Activated CD8-positive, alpha-beta memory T cell treated with anti-CD3 and anti-CD28 coated beads for 4 hours (primary cell): ENCODE results near the gene SIKE1.
"Not testable (repeated sequence)": the region's sequence is repeated elsewhere in the genome, so short reads cannot be mapped to it uniquely, and the experiment has no call there.

ENCODE experiments used
- DNase-seq, 2 donors: peaks; one replicate each; pipeline ENCODE4 v3.0.0-alpha.2; 2020; ENCODE audit warnings: low read depth in 2 of 2

Gene SIKE1

DNA sequence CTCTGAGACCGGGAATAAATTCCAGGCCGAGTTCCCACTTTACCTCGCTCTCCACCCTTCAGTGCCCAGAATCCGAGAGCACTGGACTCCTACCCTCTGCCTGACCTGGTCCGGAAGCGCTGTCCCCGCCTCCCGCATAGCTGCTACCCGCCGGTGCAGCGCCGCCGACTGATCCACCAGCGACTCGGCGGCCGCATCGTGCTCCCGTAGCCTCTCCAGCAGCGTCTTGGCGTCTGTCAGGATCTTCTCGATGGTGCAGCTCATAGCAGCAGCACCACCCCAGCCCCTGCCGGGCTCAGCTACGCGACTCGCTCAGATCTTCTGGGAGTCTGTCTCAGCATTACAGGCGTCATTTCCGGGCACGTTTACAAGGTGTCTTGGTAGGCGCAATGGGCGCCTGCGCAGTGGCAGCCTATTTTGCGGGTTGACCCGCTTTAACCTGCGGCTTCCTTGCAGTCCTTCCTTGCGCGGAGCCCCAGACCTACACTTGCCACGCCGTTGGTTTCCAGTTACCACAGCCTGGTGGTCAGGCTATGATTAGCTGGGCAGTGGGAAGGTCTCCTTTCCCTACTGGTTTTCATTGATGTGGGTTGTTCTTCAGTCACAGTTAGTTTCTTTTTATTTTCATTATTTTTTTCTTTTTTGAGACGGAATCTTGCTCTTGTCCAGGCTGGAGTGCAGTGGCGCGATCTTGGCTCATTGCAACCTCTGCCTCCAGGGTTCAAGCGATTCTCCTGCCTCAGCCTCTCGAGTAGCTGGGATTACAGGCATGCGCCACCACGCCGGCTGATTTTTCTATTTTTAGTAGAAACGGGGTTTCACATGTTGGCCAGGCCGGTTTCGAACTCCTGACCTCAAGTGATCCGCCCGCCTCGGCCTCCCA is at the start of gene SIKE1:
SIKE1 (minus strand) TSS at position 342 of the 883 bp plus-strand sequence; CDS start at position 264, 78 bp downstream.
- DNase-seq: peak; percentile 92 to 94

DNA sequence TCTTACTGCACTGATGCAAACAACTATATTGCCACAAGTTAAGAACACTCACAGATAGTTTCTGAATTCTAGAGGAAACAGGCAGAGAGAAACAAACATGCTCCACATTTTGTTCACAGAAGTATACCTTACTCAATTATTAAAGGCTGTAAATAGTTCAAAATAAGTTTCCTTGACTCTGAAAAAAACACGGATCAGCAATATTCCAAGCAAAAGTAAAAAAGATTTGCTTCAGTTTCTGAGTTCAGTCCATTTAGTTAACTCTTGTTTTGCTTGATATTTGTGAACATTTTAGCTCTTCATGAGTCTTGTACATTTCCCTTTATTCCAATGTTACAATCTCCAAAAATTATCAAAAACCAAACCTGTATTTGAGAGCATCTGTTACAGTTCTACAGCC is 49.6 kb upstream of the SIKE1 start:
- DNase-seq: not testable (repeated sequence)

DNA sequence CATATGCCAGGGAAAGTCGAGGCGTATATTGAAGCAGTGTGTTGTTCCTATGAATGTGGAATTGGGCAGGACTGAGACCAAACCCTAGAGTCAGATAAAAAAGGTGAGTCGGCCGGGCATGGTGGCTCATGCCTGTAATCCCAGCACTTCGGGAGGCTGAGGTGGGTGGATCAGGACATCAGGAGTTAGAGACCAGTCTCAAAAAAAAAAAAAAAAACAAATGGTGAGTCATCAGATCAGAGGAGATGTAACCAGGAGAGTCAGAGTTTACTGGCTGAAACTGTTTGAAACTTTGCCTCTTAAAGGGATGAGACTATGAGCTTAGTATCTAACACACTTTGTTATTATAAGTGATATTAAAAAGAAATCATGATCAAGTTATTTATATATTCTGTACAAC is 47.8 kb upstream of the SIKE1 start:
- DNase-seq: no peak

DNA sequence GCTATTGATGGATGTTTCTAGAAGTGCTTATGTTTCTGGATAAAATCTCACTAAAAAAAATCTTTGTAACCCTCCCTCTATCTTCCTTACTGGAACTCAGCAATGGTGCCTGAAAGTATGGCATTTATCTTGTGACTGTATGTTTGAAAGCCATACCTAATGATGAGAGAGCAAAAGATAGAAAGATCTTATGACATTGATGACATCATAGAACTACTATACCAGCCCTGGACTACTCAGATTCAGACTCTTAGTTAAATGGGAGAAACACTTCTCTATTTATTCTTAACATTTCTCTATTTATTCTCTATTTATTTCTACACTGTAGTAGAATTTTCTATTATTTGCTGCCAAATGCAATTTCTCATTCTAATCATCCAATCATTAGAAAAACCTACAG is 41.5 kb upstream of the SIKE1 start:
- DNase-seq: no peak

DNA sequence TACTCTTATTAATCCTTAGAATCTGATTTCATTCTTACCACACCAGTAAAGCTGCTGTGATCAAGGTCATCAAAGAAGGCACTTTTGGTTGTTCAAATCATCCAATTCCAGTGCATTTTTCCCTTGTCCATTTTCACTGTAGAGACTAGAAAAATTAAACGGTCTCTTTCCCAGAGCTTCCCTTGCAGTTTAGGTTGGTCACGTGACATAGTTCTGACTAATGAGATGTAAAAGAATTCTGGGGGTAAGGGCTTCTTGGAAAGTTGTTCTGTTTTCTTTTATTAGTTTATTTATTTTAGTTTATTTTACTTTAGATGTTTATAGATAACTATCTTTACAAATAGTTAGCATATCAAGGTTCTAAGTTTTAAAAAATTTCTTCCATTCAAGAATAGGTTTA is 39.9 kb upstream of the SIKE1 start:
- no peak for DNase-seq

DNA sequence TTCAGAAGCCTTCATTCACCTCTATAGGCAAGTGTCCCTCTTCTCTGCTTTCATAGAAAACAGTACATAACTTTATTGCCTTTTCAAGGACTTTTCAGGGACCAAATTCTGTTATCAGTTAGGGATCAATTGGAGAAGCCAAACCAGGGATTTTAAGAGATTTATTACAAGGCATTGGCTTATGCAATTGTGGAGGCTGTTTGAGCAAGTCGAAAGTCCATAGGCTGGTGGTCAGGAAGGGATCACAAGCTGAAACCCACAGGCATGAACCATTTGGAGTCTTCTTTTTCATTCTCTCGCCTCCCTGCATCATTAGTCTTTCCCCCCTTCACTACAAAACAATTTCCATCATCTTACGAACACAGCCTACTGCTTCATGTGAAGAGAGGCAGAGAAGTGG is 39.4 kb upstream of the SIKE1 start:
- no peak for DNase-seq

DNA sequence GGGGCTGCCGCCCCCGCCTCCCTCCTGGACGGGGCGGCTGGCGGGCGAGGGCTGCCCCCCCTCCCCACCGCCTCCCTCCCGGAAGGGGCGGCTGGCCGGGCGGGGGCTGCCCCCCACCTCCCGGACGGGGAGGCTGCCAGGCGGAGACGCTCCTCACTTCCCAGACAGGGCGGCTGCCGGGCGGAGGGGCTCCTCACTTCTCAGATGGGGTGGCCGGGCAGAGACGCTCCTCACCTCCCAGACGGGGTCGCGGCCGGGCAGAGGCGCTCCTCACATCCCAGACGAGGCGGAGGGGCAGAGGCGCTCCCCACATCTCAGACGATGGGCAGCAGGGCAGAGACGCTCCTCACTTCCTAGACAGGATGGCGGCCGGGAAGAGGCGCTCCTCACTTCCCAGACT is 24.0 kb upstream of the SIKE1 start:
- not testable (repeated sequence) for DNase-seq

DNA sequence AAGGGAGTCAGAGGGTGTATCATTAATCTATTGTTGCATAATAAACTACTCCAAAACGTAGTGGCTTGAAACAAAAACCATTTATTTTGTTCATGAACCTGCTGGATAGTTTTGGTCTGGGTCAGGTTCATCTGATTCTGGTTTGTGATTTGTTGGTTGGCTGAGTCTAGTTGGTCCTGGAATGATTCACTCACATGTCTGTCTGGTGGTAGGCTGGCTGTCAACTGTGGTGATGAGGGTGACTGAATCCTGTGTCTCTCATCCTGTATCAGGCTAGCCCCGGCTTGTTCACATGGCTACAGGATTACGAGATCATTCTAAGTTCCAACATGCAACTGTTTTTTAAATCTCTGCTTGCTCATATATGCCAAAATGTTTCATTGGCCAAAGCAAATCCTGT is 22.5 kb upstream of the SIKE1 start:
- DNase-seq: no peak

DNA sequence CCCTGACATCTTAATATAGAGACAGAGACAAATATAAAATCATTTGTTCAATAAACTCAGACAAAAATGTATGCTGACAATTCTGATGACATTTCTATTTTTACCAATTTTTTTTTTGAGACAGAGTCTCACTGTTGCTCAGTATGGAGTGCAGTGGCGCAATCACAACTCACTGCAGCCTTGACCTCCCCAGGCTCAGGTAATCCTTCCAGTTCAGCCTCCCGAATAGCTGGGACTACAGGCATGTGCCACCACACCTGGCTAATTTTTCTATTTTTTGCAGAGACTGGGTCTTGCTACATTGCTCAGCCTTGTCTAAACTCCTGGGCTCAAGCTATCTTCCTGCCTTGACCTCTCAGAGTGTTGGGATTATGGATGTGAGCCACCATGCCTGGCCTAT is 13.6 kb upstream of the SIKE1 start:
- no peak for DNase-seq

DNA sequence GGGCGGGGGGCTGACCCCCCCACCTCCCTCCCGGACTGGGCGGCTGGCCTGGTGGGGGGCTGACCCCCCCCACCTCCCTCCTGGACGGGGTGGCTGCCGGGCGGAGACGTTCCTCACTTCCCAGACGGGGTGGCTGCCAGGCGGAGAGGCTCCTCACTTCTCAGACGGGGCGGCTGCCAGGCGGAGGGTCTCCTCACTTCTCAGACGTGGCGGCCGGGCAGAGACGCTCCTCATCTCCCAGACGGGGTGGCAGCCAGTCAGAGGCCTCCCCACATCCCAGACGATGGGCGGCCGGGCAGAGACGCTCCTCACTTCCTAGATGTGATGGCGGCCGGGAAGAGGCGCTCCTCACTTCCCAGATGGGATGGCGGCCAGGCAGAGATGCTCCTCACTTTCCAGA is 10.1 kb upstream of the SIKE1 start:
- DNase-seq: not testable (repeated sequence)

DNA sequence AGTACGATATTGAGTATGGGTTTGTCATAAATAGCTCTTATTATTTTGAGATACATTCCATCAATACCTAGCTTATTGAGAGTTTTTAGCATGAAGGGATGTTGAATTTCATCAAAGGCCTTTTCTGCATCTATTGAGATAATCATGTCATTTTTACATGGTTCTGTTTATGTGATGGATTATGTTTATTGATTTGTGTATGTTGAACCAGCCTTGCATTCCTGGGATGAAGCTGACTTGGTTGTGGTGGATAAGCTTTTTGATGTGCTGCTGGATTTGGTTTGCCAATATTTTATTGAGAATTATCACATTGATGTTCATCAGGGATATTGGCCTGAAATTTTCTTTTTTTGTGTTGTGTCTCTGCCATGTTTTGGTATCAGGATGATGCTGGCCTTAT is 6.0 kb upstream of the SIKE1 start:
- DNase-seq: not testable (repeated sequence)

DNA sequence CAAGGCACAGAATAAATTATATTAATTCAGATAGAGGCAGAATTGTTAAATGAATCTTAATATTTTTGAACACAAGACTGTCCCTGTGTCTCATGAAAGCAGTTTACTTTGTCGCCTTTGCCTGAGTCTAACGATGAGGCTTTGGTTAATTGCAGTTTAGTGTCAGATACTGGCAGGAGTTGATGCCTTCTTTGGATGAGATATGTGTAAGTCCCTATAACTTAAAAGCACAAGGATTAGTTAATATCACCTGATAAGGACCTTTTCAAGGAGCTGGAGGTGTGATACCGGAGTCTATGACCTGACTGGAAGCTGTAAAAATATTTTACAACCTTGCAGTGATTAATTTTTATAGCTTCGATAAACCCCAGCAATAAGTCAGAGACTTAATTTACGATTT is 2.0 kb upstream of the SIKE1 start:
- DNase-seq: no peak

DNA sequence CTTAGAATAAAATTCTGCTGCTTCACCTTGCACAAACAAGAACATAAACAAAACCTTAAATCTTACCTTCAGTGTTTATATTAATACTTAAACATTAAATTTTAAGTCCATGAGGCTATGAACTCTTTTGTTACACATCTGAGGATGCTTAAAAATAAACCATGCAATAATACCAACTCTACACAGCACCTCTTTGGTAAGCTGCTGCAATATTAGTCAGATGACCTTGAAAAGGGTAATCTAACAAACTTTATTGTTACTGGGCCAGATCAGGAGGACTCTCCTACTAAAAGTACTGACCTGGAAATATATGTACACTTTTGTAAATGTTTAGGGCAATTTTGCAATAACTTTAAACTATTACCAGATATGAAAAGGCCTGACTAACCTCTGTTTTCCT is 763 bp downstream of the SIKE1 start:
- no peak for DNase-seq

DNA sequence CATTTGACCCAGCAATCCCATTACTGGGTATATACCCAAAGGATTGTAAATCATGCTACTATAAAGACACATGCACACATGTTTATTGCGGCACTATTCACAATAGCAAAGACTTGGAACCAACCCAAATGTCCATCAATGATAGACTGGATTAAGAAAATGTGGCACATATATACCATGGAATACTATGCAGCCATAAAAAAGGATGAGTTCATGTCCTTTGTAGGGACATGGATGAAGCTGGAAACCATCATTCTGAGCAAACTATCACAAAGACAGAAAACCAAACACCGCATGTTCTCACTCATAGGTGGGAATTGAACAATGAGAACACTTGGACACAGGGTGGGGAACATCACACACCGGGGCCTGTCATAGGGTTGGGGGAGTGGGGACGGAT is 3.8 kb downstream of the SIKE1 start:
- DNase-seq: not testable (repeated sequence)

DNA sequence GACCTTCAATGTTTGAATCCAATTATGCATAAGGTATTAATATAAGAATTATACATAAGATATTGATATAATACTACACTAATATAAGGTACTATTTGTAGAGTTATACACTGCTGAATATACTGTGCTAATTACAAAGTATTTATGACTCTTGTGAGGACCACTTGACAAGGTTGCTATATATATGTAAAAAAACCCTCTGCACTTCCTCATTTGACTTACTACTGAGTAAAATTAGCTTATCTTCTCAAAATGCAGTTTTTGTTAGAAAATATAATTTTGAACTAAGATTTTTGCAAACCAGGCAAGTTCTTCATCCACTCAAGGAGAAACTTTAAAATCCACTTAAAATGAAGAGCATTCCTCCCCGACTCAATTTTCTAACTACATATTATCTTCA is 8.5 kb downstream of the SIKE1 start:
- no peak for DNase-seq

DNA sequence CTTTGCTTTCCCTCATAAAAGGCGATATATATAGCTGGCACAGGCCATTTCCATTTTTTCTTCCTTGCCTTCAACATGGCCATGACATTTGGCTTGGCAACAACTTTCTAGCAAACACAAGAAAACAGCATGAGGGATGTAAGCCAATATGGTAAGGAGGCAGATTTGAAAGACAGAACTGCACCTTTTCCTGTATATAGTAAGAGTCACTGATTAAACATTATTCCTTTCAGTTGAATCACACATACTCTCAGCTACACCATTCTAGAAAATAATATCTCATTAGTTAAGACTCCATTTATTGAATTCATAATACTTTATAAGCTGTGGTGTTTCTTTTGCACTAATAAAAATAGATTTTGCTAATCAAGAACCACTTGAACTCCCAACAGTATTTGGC is 9.5 kb downstream of the SIKE1 start:
- DNase-seq: no peak

DNA sequence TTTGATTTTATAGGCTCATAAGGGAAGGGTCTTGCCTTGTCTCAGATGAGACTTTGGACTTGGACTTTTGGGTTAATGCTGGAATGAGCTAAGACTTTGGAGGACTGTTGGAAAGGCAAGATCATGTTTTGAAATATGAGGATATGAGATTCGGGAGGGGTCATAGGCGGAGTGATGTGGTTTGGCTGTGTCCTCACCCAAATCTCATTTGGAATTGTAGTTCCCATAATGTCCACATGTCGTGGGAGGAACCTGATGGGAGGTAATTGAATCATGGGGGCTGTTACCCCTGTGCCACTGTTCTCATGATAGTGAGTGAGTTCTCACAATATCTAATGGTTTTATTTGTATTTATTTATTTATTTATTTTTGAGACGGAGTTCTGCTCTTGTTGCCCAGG is 15.8 kb downstream of the SIKE1 start:
- no peak for DNase-seq

DNA sequence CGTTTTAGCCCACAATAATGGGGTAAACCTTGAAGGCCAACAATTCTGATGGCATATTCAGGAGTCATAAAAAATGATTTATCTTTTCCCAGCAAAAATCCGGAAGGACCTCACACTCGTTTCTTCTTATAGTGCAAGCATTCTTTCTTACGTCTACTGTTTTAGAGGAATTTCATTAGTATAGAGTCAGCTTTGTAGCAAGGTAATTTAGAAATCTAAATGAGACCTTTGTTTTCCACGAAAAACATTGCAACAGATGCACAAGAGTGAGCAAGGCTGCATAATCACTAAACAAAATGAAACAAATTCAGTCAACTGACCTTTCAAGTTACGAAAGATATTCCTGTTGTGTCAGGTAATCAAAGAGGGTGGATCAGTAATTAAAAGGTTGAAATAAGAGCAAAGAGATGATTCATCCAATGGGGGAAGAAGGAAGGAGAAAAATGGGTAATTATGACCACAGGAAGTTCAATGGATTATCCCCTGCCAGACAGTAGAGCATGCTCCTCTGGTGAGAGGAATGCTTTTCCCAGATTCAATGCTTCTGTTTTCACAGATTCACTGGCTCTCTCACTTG is 22.1 kb downstream of the SIKE1 start:
- no peak for DNase-seq

DNA sequence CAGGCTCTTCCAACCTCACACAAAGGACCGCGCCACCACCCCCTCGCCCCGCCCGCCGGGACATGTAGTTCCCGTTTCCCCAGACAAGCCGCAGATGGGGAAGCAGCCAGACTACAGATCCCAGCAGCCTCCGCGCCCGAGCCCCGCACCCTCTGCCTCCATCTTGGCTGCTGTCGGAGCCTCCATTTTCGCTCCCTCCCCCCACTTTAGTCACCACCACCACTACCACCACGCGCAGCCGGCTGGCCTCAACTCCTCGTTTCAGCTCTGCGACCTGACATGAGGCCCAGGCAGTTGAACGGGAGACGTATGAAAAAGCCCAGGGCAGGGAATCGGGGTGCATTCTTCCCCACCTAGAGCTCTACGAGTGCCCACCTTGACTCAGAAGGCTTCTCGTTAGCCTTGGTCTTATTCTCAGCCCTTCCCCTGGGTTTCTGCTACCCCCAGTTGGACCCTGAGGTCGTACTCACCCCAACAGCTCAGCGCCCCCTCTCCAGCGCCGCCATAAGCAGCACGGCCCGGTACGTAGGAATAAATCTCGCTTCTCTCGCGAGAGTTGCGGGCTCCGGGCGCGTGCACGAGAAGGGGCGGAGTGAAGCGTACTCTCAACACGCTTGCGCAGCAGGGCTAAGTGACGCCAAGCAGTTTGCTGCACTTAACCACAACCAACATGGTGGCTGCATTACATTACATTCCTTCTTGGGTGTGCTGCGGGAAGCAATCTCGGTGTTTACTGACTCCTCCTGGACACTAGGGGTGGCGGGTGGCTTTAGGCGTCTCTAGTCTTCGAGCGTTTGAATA is 22.8 kb downstream of the SIKE1 start, which contains the start of gene CSDE1:
CSDE1 (minus strand) TSS at position 530 of the 801 bp plus-strand sequence. CDS start 18,094 bp downstream, outside the sequence.
- DNase-seq: peak; percentile 95 to 96

DNA sequence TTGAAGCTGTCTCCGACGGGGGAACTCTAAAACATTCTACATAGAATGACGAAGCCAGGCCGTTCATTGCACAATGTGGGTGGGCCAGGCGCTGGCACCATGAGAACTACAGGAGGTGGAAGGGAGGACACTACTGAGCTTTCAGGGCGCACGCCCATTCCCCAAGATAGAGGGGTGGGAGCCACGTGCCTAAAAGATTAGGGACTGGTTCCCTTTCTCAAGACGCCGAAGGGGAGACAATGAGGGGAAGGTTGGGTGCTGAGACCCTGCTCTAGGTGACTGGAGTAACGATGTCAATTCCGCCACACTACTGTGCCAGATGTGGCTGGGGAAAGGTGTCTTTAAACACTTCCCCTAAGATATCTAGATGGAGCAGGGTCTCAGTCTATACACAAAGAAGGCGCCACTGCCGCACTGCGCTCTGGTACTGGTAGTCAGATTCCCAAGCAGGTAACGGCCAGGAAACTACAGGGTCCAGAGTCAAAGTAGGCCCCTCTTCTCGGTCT is 23.5 kb downstream of the SIKE1 start:
- no peak for DNase-seq

DNA sequence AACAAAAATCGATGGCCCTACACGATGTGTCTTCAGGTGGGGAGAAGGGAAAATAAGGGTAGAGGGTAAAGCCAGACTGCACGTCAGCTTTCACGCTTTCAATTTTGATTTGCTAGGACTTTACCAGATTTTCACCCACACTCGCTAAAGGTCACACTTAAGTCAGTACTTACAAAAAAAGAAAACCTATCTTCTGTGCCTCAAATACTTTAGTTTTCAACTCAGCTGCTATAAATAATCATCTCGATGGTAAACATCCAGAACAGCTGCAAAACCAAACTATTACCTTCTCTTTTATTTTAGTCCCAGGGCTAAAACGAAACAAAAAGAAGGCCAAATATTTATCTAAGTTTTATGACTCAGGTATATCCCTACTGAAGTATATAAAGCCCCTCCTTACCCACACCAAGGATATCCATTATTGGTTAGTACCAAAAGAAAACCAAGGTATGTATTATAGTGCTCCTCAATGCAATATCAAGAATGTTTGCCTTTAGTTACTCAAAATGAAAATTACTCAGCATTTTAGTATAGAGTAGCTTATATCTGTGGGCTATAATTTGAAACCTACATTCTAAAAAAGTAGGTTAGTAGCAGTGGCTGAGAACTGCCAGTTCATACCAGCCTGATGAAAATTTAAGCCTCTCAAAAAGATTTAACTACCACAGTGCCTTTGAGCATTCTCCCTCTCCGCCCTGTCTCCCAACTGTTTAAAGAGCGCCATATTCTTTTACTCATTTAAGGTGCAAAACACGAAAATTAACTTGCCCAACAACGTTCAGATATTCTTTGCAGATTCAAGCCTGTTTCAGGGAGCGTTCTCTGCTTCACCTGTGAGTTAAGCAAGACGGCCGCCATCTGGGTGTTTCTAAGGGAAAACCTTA is 24.2 kb downstream of the SIKE1 start:
- DNase-seq: no peak
